HepG2 (cell line): ENCODE measurements around the gene NPPC. TPM values are rescaled to one million over a fixed set of nuclear protein-coding genes. Genes with fewer than 3 reads are reported as not detected.

Experiments
- AKNA ChIP-seq: sonication (generic); formaldehyde crosslinking; IDR thresholded peaks from 2 replicates; pipeline ENCODE4 v1.4.0; 2020; ENCODE audit warnings: missing genetic modification reagents, borderline replicate concordance
- CEBPB ChIP-seq: IDR thresholded peaks from 2 replicates; pipeline ENCODE4 v1.6.1; 2011; ENCODE audit warnings: low read depth, low read length, improper control_type of control experiment, borderline replicate concordance
- FIP1L1 ChIP-seq: fragments of 200-400 bp; formaldehyde crosslinking; IDR thresholded peaks from 2 replicates; pipeline ENCODE4 v1.6.1; 2018; ENCODE audit warnings: low read depth, mild to moderate bottlenecking, low read length, moderate library complexity, borderline replicate concordance; ENCODE audit not compliant: insufficient read depth
- HOMEZ ChIP-seq: IDR thresholded peaks from 2 replicates; pipeline ENCODE4 v1.6.1; 2016; ENCODE audit warnings: low read depth
- HOXA5 ChIP-seq: sonication (generic); formaldehyde crosslinking; IDR thresholded peaks from 2 replicates; pipeline ENCODE4 v1.4.0; 2020; ENCODE audit warnings: missing genetic modification reagents
- JUN ChIP-seq: sonication (generic); formaldehyde crosslinking; IDR thresholded peaks from 2 replicates; pipeline ENCODE4 v1.4.0; 2020; ENCODE audit warnings: mild to moderate bottlenecking, missing genetic modification reagents
- POLR2A ChIP-seq, 2 experiments: IDR thresholded peaks; 2 replicates each; pipeline ENCODE4 v1.6.1; 2011; ENCODE audit warnings: low read depth in 2 of 2, low read length in 2 of 2, mild to moderate bottlenecking in 1 of 2, moderate library complexity in 1 of 2; ENCODE audit not compliant: insufficient read depth in 1 of 2
- REL ChIP-seq: sonication (generic); formaldehyde crosslinking; conservative IDR thresholded peaks from 2 replicates; pipeline ENCODE4 v1.8.0; 2022; ENCODE audit warnings: mild to moderate bottlenecking, missing genetic modification reagents, moderate library complexity
- ZNF207 ChIP-seq: fragments of 450-650 bp; IDR thresholded peaks from 2 replicates; pipeline ENCODE4 v1.6.1; 2016; ENCODE audit warnings: antibody characterized with exemption, borderline replicate concordance
- ZNF282 ChIP-seq: fragments of 450-650 bp; IDR thresholded peaks from 2 replicates; pipeline ENCODE4 v1.6.1; 2018; ENCODE audit not compliant: partially characterized antibody
- ZNF318 ChIP-seq: sonication (generic); formaldehyde crosslinking; IDR thresholded peaks from 2 replicates; pipeline ENCODE4 v1.4.0; 2020; ENCODE audit warnings: mild to moderate bottlenecking, missing genetic modification reagents
- ZNF768 ChIP-seq: sonication (generic); formaldehyde crosslinking; IDR thresholded peaks from 2 replicates; pipeline ENCODE4 v1.4.0; 2020; ENCODE audit warnings: missing genetic modification reagents
- ZNF780A ChIP-seq: sonication (generic); formaldehyde crosslinking; IDR thresholded peaks from 2 replicates; pipeline ENCODE4 v1.8.0; 2022; ENCODE audit warnings: mild to moderate bottlenecking, missing genetic modification reagents, moderate library complexity
- ZNF800 ChIP-seq: sonication (generic); formaldehyde crosslinking; IDR thresholded peaks from 2 replicates; pipeline ENCODE4 v1.4.0; 2020; ENCODE audit warnings: missing genetic modification reagents
- polyA plus RNA-seq, 8 experiments: library from polyadenylated mRNA; depleted of rRNA in 3 of 8; stranded (reverse) in 7 of 8; unstranded in 1 of 8; fragments of >200 nt; fragmentation: Illumina TruSeq in 4 of 8; extraction: Trizol in 4 of 8; gene quantifications; 2 replicates each; pipeline versions ENCODE4 v1.2.1 to v1.2.3, GENCODE V29; 2011 to 2016; ENCODE audit warnings: low read depth in 4 of 8, missing spikeins in 1 of 8, mixed read lengths in 1 of 8; ENCODE audit not compliant: insufficient read depth in 1 of 8
- total RNA-seq, 5 experiments: library from RNA; depleted of rRNA; stranded (reverse); fragments of >200 nt; fragmentation: Illumina TruSeq; extraction: Trizol; gene quantifications; 2 replicates each; pipeline ENCODE4 v1.2.3, GENCODE V29; 2016; ENCODE audit warnings: low read depth in 1 of 5

Gene NPPC
- total and polyA plus RNA-seq, 2 of the 13 experiments (the other 11 are each of a cell fraction or from before 2014, with no cell fraction given): 0.11 TPM; not detected in 1

- TF ChIP-seq HOMEZ (CRISPR knock-in tag) (no peak), JUN (CRISPR knock-in tag) (no peak), FIP1L1 (no peak), ZNF282 (no peak), ZNF768 (CRISPR knock-in tag) (no peak), REL (CRISPR knock-in tag) (no peak), ZNF780A (no peak), ZNF800 (CRISPR knock-in tag) (no peak), AKNA (no peak), ZNF318 (CRISPR knock-in tag) (no peak), HOXA5 (no peak), CEBPB (no peak), POLR2A (IDR thresholded peaks at IDR 0.05; ENCODE audit: insufficient read depth in 1 of 2, low read depth in 2 of 2, low read length in 2 of 2) (no peak), ZNF207 (no peak)
Observed at GRCh38 chr2:231940795-231941194, 14.6 kb upstream of the NPPC start (continued).
